Stimulated activated CD4-positive, alpha-beta T cell treated with anti-CD3 and anti-CD28 coated beads, Interleukin-12 subunit alpha, Interleukin-12 subunit beta, amount 100 ng/mL, for 48 hours (primary cell): ENCODE results near the gene OSBPL1A.

Experiments used
- DNase-seq, 3 donors: peaks; one replicate each; pipeline ENCODE4 v3.0.0-alpha.2; 2020; ENCODE audit warnings: low read depth in 2 of 3, low spot score in 1 of 3

The OSBPL1A gene

DNA sequence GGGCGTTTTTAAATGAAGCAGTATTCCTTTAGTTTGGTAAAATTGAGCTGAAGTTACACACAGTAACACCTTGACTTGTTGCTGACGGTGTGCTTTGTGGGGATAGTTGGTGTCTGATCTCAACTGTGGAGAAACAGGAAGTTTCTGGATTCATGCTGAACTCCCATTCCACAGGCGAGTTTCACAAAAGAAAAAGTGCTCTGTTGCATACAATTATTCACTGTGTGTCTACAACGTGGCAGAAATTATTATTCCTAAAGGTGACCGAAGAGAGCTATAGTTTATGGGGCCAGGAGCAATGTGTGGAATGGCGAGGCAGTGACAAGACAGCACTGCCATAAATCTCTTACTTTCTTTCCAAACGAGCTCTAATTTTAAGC lies 259.2 kb downstream of the OSBPL1A start:
- DNase-seq = no peak

DNA sequence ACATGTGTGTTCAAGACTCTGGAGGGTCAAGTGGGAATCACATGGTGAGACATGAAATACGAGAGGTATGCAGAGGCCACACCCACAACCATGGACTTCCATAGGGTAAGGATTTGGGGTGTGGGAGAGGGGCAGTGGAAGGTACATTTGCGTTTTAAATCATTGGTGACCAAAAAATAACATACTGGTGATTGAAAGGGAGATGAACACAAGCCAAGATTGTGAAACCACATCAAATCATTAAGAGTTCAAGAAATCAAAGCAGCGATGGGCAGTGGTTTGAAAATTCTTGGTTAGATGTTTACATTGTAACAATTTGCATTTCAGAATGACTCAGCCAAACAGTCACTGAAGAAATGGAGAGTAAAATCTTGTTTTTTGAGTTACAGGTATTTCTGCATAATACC lies 260.7 kb downstream of the OSBPL1A start:
- DNase-seq = no peak

DNA sequence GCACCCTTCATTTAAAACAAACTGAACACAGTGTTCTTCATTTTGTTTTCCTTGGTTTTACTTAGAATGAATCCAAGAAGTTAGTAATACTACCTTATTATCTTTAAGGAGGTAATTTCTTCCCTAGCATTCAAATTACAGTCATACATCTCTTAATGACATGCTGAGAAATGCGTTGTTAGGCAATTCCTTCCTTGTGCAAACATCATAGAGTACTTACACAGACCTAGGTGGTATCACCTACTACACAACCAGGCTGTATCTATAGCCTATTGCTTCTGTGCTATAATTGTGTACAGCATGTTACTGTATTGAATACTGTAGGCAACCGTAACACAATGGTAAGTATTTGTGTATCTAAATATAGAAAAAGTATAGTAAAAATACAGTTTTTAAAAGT lies 267.1 kb downstream of the OSBPL1A start:
- no peak for DNase-seq

- DNase-seq = no peak
Measured at GRCh38 chr18:24128700-24129099, 268.9 kb downstream of the OSBPL1A start.

DNA sequence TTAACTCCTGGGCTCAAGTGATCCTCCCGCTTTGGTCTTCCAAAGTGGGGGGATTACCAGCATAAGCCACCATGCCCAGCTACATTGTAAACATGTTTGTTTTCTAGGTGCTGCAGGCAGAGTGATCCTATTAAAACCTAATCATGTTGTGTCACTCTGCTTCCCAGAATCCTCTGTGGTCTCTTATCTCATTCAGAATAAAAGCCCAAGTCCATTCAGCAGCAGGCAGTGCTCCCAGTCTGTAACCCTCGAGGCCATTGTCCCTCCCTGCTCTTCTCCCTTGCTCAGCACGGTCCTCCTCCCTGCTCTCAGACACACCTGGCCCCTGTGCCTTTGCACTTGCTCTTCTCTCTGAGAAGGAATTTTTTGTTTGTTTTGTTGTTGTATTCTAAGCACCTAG lies 269.9 kb downstream of the OSBPL1A start:
- no peak for DNase-seq

GRCh38 chr18:24126155-24126961 lies 271.3 kb downstream of the OSBPL1A start:
- DNase-seq = no peak

DNA sequence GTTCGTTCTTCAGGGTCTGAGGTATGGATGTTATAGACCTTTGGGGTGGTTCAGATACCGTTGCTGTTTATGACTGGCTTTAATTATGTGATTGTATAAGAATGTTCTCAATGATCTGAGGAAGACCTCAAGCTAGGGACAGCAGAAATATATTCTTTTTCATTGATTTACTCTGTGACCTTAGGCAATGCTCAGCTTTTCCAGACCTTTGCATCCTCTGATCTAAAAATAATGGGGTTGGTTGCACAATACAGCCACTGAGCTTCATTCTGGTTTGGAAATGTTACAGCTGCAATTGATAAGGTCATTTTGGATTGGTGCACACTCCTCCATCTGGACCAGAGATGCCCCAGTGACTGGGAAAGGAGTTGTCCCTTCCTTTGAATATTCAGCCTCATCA lies 276.0 kb downstream of the OSBPL1A start:
- no peak for DNase-seq

DNA sequence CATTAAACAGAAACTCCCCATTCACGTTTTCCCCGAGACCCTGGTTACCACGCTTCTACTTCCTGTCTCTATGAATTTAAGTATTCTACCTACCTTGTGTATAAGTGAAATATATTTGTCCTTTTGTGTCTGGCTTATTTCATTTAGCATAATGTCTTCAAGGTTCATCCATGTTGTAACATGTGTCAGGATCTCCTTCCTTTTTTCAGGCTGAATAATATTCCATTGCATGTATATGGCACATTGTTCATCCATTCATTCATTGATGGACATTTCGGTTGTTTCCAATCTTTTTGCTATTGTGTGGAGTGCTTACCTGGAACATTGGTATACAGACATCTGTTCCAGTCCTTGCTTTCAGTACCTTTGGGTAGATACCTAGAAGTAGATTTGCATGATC lies 276.9 kb downstream of the OSBPL1A start:
- DNase-seq = no peak

GRCh38 chr18:24118750-24119577 lies 278.7 kb downstream of the OSBPL1A start:
- peak; percentile 62 to 72 (median 63) for DNase-seq

DNA sequence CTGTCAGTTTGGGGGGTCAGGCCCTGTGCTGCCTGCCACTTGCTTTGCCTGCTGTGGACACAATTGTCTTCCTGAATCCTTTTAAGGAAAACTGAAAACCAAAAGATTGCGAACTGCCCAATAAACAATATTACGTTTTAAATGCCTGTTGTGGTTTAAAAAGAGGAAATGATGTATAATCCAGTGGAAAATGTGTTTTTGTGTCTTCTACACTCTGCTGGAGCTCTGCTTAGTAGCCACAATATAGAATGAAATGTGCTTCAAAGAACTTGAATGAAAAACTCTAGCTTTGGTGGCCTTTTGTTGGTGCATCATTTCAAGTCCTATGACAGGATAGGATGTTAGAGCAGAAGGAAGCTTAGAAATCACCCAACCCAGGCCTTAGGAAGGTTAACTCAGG lies 282.0 kb downstream of the OSBPL1A start:
- no peak for DNase-seq

- no peak for DNase-seq
Measured at GRCh38 chr18:24114924-24115549, 282.6 kb downstream of the OSBPL1A start.

- DNase-seq = no peak
Measured at GRCh38 chr18:24112874-24113615, 284.6 kb downstream of the OSBPL1A start.

DNA sequence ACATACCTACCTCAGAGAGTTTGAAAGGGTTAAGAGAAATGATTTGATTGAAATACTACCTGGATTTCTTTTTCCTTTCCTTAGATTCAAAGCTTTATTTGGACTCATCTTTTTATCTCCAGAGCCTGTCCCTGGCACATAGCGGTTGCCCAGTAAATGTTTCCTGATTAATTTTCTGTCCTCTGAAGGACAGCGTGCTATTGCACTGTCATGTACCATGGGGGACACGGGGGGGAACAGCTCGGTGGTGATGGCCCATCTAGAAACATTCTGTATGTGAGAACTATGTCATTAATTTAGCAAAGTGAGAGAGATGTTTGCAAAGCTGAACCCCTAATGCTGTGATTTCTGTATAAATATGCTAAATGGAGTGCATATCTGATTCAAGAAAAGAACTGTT lies 285.2 kb downstream of the OSBPL1A start:
- DNase-seq = no peak
